Measurements from ENCODE around the gene KLK1.

Gene KLK1

DNA sequence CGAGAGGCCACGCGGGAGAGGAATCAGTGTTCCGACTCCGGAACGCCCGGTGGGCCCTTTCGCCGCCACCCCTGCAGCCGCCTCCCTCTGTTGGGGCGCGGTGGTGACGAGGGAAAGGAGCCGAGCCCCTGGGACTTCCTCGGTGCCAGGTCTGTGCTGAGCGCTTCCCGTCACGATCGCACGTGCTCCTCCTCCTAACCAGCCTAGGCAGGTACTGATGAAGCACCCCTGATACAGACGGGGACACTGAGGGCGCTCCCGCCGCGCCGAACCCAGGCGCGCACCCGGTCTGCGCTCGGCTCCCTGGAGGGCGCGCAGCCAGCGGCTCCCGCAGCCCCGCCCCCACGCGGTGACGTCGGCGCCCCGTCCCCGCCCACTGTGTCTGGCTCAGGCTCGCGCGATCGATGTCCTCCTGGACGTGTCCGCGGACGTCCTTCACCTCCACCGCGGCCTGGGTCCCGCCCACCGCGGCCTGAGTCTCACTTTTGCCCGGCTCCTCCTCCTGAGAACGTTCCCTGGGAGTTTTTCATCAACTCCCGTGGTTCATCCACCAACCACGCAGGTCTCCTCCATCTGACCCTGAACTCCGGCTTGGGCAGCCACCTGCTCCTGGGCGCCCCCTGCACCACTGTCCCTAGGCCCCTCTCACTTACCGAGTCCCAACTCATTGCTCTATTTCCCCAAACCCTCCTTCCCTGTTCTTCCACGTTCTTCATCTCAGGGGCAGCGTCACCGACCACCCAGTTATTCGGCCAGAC is 12.4 kb upstream of the KLK1 start:
- DNase-seq (ENCODE audit: low read depth) = peak; percentile 32

DNA sequence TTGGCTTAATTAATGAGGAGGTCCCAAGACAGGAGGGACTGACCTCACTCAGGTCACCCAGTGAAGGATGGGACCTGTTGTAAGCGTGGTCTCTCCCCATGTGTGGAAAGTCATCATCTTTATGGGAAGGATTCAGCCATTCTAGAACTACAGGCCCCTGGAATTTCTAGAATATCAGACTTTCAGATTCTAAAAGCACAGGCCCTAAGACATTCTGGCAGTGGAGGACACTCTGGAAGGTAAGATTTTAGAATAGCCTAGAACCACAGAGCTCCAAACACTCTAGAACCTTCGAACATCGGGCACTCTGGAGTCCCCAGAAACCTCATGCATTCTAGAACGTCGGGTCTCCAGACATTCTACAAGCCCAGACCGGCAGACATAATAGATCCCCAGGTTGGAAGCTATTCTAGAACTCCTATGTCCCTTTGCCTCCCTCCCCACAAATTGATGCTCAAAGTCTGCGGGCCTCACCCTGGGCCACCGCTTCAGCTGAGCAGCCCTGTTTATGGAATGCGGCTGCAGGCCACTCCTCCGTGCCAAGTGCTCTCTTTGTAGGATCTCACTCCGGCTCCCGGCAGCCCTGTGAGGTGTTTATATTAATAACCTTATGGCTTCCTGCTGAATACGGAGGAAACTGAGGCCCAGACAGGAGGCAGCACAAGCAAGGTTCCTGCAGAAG is 11.7 kb upstream of the KLK1 start:
- DNase-seq (ENCODE audit: low read depth) = no peak

DNA sequence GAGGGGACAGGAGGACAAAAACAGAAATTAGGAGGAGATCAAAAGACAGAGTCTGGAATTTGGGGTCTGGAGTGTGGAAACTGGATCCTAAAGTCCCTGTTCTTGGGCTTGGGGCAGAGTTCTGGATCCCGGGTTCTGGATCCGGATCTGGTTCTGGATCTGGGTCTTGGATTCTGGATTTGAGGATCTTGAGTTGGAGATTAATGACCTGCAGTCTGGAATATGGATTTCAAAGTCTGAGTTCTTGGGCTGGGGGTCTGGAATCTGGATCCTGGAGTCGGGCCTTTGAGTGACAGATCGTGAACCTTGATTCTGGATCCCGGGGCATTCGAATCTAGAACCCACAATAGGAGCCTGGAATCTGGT is 10.2 kb upstream of the KLK1 start:
- DNase-seq (ENCODE audit: low read depth) = no peak

- DNase-seq (ENCODE audit: low read depth) = no peak
These were observed 9.7 kb upstream of the KLK1 start, which contains the start of gene KLK15 for GRCh38 chr19:50833117-50833801. KLK15 (minus strand) TSS chr19:50833574; CDS start chr19:50831492, 2,082 bp downstream.

DNA sequence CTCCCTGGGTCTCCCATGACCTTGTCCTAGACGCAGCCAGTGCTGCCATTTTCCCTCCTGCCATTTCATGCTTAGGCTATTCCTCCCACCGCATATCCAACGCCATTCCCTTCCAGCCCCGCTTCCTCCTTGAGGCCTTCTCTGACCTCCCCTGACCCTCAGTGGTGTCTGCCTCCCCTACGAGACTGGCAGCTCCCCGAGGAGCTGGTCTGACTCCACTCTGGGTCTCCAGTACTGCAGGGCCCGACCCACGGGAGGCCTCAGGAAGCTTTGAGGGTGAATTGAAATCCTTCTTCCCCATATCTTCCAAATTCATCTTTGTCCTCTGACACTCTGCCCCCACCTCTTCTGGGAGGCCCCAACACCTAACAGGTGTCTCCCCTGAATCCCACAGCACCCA is 9.1 kb upstream of the KLK1 start:
- no peak for DNase-seq (ENCODE audit: low read depth)

GRCh38 chr19:50831026-50831396 is 7.4 kb upstream of the KLK1 start:
- DNase-seq (ENCODE audit: low read depth) = no peak

DNA sequence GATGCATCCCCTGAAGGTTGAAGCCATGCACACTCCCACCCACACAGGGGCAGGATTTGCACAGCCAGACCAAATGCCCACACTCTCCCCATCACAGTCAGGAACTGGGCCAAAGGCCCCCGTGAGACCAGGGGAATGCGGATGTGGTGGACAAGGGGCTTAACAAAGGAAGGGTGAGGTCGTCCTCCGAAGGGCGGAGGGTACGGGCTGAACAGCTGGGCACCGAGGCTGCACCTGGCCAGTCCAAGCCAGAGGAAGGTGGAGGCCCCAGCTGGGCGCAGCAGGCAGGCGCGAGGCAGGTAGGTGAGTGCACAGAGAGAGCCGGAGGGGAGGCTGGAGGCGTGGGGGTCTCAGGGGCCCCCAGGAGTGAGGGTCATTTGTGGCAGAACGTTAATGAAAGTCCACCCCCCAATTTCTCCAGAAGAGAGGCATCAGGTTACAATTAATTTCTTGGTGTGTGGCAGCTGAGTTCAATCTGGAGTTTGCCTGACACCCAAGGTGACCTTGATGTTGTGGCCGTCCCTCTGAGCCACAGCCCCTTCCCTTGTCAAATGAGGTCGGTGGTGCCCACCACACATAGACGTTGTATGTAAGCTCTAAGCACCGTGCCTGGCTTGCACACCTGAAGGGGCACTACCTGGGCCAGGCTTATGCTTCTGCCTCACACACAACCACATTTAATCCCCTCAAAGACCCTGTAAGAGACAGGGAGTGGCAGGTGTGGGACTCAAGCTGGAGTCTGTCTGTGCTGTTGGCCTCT is 6.9 kb upstream of the KLK1 start:
- DNase-seq (ENCODE audit: low read depth) = no peak

DNA sequence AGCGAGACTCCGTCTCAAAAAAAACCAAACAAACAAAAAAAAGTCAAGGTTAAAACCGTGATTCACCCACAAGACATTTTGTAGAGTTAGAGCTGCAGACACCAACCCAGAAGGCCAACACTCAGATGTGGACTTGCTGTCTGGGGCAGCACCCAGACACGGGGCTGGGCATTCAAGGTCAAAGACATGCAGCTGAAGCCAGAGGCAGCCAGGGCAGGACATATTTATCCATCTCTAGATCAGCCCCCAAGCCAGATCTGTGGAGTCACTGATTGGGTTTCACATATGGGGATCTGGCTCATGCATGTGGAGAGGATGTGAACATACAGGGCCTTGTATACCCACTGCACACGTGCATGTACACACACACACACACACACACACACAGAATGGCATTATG is 6.2 kb upstream of the KLK1 start:
- no peak for DNase-seq (ENCODE audit: low read depth)

GRCh38 chr19:50827476-50827875 is 3.9 kb upstream of the KLK1 start:
- DNase-seq (ENCODE audit: low read depth) = no peak

DNA sequence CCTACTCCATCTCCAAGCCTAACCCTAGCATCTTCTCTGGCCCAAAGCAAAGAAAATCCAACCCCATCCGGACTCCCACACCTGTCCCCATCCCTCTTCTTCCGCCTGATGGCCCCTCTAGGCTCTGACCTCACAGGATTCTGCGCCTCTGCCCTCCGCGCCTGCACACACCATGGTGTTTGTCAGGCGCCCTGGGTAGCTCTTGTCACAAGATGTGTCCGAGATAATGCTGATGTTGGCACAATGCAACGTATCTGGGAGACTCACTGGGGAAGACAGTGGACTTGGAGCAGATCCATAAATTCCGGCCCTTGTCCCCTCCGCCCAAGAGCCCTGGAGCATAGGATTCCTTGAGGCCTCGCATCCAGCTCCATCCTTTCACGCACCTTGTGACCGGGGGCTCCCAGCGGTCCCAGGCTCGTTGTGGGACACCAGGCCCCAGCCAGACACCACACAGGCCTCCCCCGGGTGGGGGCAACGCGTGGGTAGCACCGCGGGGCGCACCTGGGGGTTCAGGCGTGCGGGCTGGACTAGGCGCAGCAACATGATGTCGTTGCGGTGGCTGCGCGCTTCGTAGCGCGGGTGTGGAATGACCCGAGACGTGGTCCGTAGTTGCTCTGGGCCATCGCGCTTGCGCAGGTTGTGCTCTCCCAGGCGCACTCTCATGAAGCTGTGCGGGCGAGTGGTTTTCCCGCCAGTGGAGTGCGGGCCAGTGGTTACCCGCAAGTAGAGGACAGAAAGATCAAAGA is 3.1 kb upstream of the KLK1 start:
- DNase-seq (ENCODE audit: low read depth) = no peak

DNA sequence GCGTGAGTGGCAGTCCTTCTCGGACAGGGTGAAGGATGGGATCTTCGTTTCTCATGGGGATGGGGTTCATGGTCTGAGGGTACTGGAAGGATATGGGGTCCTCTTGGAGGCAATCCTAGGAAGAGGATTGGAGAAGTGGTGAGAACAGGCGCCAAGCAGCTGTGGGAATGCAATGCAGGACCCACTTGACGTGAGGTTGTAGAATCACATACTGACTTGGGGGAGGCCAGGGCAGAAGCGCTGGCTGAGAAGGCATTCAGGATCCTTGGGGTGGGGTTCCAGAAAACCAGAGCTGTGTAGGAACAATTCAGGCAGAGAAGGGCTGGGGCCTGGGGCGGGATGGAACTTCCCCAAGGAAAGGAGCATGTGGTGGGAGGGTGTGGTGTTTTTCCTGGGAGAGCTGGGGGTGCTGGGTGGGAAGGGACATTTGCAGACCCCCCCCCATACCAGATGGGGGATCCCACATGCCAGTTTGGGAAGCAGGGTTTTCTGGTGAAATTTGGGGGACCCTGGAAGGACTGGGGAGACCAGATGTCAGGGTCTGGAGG is 852 bp downstream of the KLK1 start:
- no peak for DNase-seq (ENCODE audit: low read depth)

- DNase-seq (ENCODE audit: low read depth) = no peak
These were observed 2.0 kb downstream of the KLK1 start for GRCh38 chr19:50821622-50822021.

- no peak for DNase-seq (ENCODE audit: low read depth)
These were observed 2.4 kb downstream of the KLK1 start for GRCh38 chr19:50821248-50821612.

- DNase-seq (ENCODE audit: low read depth) = no peak
These were observed 2.9 kb downstream of the KLK1 start for GRCh38 chr19:50820549-50821247.

DNA sequence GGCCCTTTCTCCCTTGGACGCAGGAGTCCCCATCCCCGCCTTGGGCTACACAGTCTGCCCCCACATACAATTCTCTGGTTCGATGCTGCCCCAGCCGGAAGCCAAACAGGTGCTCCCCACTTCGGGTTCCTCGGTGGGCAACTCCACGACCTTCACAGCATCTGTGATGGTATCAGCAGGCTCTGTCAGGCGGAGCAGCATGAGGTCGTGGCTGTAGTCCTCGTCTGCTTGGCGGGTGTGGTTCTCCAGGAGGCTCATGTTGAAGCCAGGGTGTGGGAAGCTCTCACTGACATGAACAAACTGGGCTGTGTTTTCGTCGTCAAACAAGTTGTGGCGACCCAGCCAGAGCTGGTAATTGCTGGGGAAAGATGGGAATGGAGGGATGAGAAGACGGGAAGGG is 3.5 kb downstream of the KLK1 start:
- no peak for DNase-seq (ENCODE audit: low read depth)

GRCh38 chr19:50819636-50820035 is 4.0 kb downstream of the KLK1 start:
- no peak for DNase-seq (ENCODE audit: low read depth)

DNA sequence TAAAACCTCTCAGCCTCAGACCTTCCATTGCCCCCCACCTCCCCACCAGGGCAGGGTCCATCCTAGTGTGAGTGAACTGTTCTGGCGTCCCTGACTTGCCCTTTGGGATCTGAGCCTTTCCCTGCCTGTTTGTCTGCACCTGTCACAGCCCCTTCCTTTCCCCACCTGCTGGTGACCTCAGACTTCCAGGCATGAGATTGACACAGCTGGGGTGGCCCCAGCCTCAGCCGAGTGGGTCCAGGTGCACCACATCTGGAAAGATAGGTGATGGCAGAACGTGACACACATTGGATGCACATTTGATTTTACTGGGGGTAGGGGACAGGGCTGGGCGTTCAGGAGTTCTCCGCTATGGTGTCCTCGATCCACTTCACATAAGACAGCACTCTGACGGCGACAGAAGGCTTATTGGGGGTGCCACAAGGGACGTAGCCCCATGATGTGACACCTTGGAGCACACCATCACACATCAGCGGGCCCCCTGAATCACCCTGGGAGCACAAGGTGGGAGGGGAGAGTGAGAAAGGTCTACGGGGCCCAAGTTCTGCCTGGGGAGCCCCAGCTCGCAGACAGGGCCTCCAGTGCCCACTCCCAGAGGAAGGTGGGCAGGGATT is 4.6 kb downstream of the KLK1 start:
- no peak for DNase-seq (ENCODE audit: low read depth)

GRCh38 chr19:50817941-50818858 is 5.4 kb downstream of the KLK1 start:
- DNase-seq (ENCODE audit: low read depth) = peak; percentile 12

GRCh38 chr19:50815439-50815838 is 8.1 kb downstream of the KLK1 start:
- no peak for DNase-seq (ENCODE audit: low read depth)

All from T-helper 22 cell (primary cell).